AG04450 (cell line): ENCODE data around the gene NAB2. TPM values are rescaled to one million over a fixed set of nuclear protein-coding genes. Genes with fewer than 3 reads are reported as not detected.
A peak's percentile ranks its signal among the peaks of the same experiment; 100 is the strongest.

Experiments
- CTCF ChIA-PET: fragments of 300-600, 350-600 bp; formaldehyde crosslinking; extraction: SDS; loops from one replicate; lab custom pipeline; 2022; ENCODE audit warnings: antibody characterized with exemption, inconsistent platforms; lab: Charles Lee
- POLR2A ChIA-PET: fragments of 350-600 bp; formaldehyde crosslinking; extraction: SDS; loops from one replicate; lab custom pipeline; 2021; ENCODE audit warnings: antibody characterized with exemption, inconsistent platforms; lab: Yijun Ruan, JAX
- DNase-seq: peaks from one replicate; pipeline ENCODE4 v3.0.0-alpha.2; 2011; ENCODE audit warnings: low read depth, low spot score
- H3K27ac ChIP-seq: one replicate; pipeline ENCODE4 v1.5.1; 2012; ENCODE audit warnings: low read depth, low read length, control low read depth
- H3K27me3 ChIP-seq: one replicate; pipeline ENCODE4 v1.6.0; 2012; ENCODE audit warnings: low read length; ENCODE audit not compliant: control insufficient read depth, insufficient read depth
- H3K4me3 ChIP-seq: 2 replicates; pipeline ENCODE4 v1.5.1; 2011; ENCODE audit warnings: mild to moderate bottlenecking, low read depth, low read length, control low read depth
- H3K9me3 ChIP-seq: 2 replicates; pipeline ENCODE4 v1.5.1; 2012; ENCODE audit warnings: low read length; ENCODE audit not compliant: control insufficient read depth, insufficient read depth
- polyA plus RNA-seq: library from polyadenylated mRNA; depleted of rRNA; stranded (reverse); fragments of >200 nt; gene quantifications from 2 replicates; pipeline ENCODE4 v1.2.3, GENCODE V29; 2011
- TF ChIP-seq, protein P1 (sequence below): IDR thresholded peaks from 2 replicates; pipeline ENCODE4 v1.5.1; 2011; ENCODE audit warnings: low read depth, low read length, control low read depth, inconsistent platforms

The NAB2 gene
- polyA plus RNA-seq, 1 experiment, result 46.4 TPM

DNA sequence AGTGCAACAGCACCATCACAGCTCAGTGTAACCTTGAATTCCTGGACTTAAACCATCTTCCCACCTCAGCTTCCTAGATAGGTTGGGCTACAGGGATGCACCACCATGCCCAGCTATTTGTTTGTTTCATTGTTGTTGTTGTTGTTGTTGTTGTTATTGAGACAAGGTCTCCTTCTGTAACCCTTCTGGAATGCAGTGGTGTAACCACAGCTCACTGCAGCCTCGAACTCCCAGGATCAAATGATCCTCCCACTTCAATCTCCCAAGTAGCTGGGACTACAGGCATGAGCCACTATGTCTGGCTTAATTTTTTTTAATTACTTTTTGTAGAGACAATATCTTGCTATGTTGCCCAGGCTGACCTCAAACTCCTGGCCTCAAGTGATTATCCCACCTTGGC lies 9.1 kb upstream of the NAB2 start:
- H3K27me3 ChIP-seq, result no peaks in the 10 kb centered on the region
- H3K4me3 ChIP-seq, result no peak overlapping the region
- peak overlapping the region; percentile 34 for H3K27ac ChIP-seq
- CTCF ChIA-PET, result interaction anchor here (0.8 to 1.9 kb wide), 10 partner anchors 10 to 162 kb away, joined by 3 to 14 read pairs (median 4); partner anchors contain the start of gene STAT6
- TF ChIP-seq, protein P1, sequence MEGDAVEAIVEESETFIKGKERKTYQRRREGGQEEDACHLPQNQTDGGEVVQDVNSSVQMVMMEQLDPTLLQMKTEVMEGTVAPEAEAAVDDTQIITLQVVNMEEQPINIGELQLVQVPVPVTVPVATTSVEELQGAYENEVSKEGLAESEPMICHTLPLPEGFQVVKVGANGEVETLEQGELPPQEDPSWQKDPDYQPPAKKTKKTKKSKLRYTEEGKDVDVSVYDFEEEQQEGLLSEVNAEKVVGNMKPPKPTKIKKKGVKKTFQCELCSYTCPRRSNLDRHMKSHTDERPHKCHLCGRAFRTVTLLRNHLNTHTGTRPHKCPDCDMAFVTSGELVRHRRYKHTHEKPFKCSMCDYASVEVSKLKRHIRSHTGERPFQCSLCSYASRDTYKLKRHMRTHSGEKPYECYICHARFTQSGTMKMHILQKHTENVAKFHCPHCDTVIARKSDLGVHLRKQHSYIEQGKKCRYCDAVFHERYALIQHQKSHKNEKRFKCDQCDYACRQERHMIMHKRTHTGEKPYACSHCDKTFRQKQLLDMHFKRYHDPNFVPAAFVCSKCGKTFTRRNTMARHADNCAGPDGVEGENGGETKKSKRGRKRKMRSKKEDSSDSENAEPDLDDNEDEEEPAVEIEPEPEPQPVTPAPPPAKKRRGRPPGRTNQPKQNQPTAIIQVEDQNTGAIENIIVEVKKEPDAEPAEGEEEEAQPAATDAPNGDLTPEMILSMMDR, result no peak
- DNase-seq, result no peak
- no peaks in the 10 kb centered on the region; the same call in 1 of the 2 replicates for H3K9me3 ChIP-seq
- POLR2A ChIA-PET, result interaction anchor here (1.6 to 2.2 kb wide), 4 partner anchors 8 to 32 kb away, joined by 4 to 33 read pairs (median 18); partner anchors contain the start of genes NAB2 and STAT6

DNA sequence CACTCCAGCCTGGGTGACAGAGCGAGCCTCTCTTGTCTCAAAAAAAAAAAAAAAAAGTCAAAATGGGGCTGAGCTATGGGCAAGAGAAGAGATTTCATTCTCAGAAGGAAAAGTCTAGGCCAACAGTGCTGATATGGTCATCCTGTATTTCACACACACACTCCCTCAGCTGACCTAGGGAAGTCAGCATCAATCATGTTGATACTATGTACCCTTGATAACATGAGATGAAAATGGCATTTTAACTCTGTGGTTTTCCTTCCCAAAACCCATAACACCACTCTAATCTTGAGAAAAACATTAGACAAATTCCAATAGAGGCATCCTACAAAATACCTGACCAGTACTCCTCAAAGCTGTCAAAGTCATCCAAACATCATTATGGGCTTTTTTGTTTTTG lies 8.1 kb upstream of the NAB2 start:
- Histone ChIP-seq H3K4me3 (no peak overlapping the region), H3K27ac (no peak overlapping the region), H3K27me3 (no peaks in the 10 kb centered on the region), H3K9me3 (no peaks in the 10 kb centered on the region; the same call in 1 of the 2 replicates)
- ChIA-PET CTCF (interaction anchor here (0.6 kb wide), 1 partner anchor 15 kb away, joined by 5 read pairs; no protein-coding TSS in a partner anchor), POLR2A (no interaction called here)
- TF ChIP-seq, protein P1, result no peak
- no peak for DNase-seq

DNA sequence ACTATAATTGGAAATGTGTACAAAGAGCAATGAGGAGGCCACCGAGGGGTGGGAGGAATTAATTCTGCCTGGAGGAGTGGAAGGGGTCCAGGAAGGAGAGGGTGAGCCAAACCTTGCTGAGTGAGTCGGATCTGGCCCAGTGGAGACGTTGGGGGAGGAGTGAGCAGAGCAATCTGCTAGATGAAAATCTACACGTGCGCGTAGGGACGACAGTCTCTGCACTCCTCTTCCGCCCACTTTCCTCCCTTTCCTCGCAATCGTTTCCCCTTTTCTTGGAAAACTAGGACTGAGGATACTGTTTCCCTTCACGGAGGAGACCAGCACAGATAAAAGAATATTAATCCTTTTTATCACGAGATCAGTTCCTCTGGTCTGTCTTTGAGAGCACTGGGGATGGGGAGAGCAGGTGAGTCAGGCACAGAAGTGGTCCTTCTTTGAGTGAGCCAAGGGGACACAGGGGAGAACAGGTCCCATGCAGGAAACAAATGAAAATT lies 2.9 kb upstream of the NAB2 start:
- no peaks in the 10 kb centered on the region; the same call in 1 of the 2 replicates for H3K9me3 ChIP-seq
- ChIA-PET CTCF (no interaction called here), POLR2A (interaction anchor here (13.0 kb wide), 1 partner anchor 21 kb away, joined by 258 read pairs; the partner anchor contains the start of gene STAT6)
- TF ChIP-seq, protein P1, result no peak
- H3K4me3 ChIP-seq, result peak overlapping the region; percentile 76
- DNase-seq, result no peak
- H3K27me3 ChIP-seq, result no peaks in the 10 kb centered on the region
- H3K27ac ChIP-seq, result peak overlapping the region; percentile 100

DNA sequence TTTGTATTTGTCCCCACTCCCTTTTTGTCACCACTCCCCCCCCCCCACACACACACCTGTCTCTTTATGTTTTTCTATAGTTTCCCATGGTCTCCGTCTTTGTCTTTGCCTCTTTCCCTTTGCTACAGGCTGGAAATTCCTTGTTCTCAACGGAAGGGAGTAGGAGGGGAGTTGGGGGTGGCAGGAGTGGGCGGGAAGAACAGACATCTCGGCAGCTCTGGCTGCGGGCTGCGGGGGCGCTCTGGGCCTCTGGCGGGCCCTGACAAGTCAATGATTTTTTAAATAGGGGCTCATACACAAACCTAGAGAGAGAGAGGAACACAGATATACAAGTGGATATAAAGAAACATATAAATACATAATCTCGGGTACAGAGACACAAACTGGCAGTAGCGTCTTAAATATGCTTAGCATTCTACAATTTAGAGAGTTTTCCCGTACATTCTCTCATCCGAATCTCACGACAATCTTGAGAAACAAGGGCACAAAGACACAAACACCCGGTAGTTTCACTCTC lies 2.4 kb upstream of the NAB2 start:
- DNase-seq, result no peak
- ChIA-PET CTCF (interaction anchor here (1.0 to 1.5 kb wide), 2 partner anchors 13 to 25 kb away, joined by 4 to 6 read pairs; partner anchors contain the start of gene STAT6), POLR2A (interaction anchor here (0.6 to 13.0 kb wide), 3 partner anchors 7 to 46 kb away, joined by 3 to 258 read pairs (median 33); partner anchors contain the start of genes NEMP1 and STAT6)

More for the DNA sequence above, 2.4 kb upstream of the NAB2 start:
- Histone ChIP-seq H3K4me3 (peak overlapping the region; percentile 76), H3K9me3 (no peaks in the 10 kb centered on the region; the same call in 1 of the 2 replicates), H3K27ac (peak overlapping the region; percentile 100), H3K27me3 (no peaks in the 10 kb centered on the region)
- TF ChIP-seq, protein P1, result peak; percentile 47
